K562 (cell line): ENCODE results near the gene FFAR1. TPM values are rescaled to one million over a fixed set of nuclear protein-coding genes. Genes with fewer than 3 reads are reported as not detected.

ENCODE experiments used
- AFF1 ChIP-seq, 2 experiments: fragments of 450-650 bp; IDR thresholded peaks; 2 replicates each; pipeline ENCODE4 v1.6.1; 2018; ENCODE audit warnings: mild to moderate bottlenecking in 2 of 2, low read depth in 1 of 2; ENCODE audit not compliant: partially characterized antibody in 2 of 2
- ARHGAP35 ChIP-seq: fragments of 450-650 bp; IDR thresholded peaks from 2 replicates; pipeline ENCODE4 v1.6.1; 2018; ENCODE audit not compliant: partially characterized antibody
- CC2D1A ChIP-seq: fragments of 450-650 bp; IDR thresholded peaks from 2 replicates; pipeline ENCODE4 v1.6.1; 2017; ENCODE audit warnings: mild to moderate bottlenecking
- E2F3 ChIP-seq: fragments of 250-450 bp; sonication (Bioruptor Pico); IDR thresholded peaks from 2 replicates; pipeline ENCODE4 v1.4.0; 2020; ENCODE audit warnings: mild to moderate bottlenecking
- HOMEZ ChIP-seq: fragments of 250-450 bp; sonication (Bioruptor Pico); IDR thresholded peaks from 2 replicates; pipeline ENCODE4 v1.4.0; 2020; ENCODE audit warnings: mild to moderate bottlenecking, moderate library complexity
- MCM2 ChIP-seq: fragments of 450-650 bp; IDR thresholded peaks from 2 replicates; pipeline ENCODE4 v1.6.1; 2017; ENCODE audit warnings: low read depth, mild to moderate bottlenecking
- MYBL2 ChIP-seq, 2 experiments: fragments of 450-650 bp in 1 of 2; sonication (generic) in 1 of 2; formaldehyde crosslinking in 1 of 2; IDR thresholded peaks; 2 replicates each; pipeline versions ENCODE4 v1.6.1 to v1.8.1; 2017 to 2022; ENCODE audit warnings: borderline replicate concordance in 1 of 2, inconsistent platforms in 1 of 2, low read depth in 1 of 2, mild to moderate bottlenecking in 1 of 2, missing genetic modification reagents in 1 of 2, moderate library complexity in 1 of 2
- PHB2 ChIP-seq: fragments of 450-650 bp; IDR thresholded peaks from 2 replicates; pipeline ENCODE4 v1.6.1; 2017; ENCODE audit warnings: low read depth
- POLR3A ChIP-seq: IDR thresholded peaks from 2 replicates; pipeline ENCODE4 v1.6.1; 2011; ENCODE audit warnings: borderline replicate concordance, mild to moderate bottlenecking, moderate library complexity; ENCODE audit not compliant: insufficient read length, insufficient read depth; ENCODE audit errors: extremely low read depth
- SAP30 ChIP-seq: fragments of 200-600 bp; sonication (generic); IDR thresholded peaks from 2 replicates; pipeline ENCODE4 v1.6.1; 2012; ENCODE audit warnings: borderline replicate concordance, low read depth, mild to moderate bottlenecking, moderate library complexity, low read length, control low read depth, inconsistent platforms; ENCODE audit not compliant: insufficient read depth, poor library complexity, severe bottlenecking
- SOX6 ChIP-seq: fragments of 450-650 bp; IDR thresholded peaks from 2 replicates; pipeline ENCODE4 v1.6.1; 2014; ENCODE audit warnings: mild to moderate bottlenecking
- ZHX1 ChIP-seq: fragments of 150-350 bp; conservative IDR thresholded peaks from 2 replicates; pipeline ENCODE4 v1.6.1; 2014; ENCODE audit warnings: low read length
- ZNF316 ChIP-seq: fragments of 450-650 bp; IDR thresholded peaks from 2 replicates; pipeline ENCODE4 v1.6.1; 2016
- ZNF384 ChIP-seq: IDR thresholded peaks from 2 replicates; pipeline ENCODE4 v1.6.1; 2012; ENCODE audit warnings: low read depth, low read length, improper control_type of control experiment
- ZNF436 ChIP-seq: fragments of 250-450, 450-650 bp; sonication (Bioruptor Pico); formaldehyde crosslinking; IDR thresholded peaks from 2 replicates; pipeline ENCODE4 v1.7.0; 2020; ENCODE audit warnings: mild to moderate bottlenecking
- ZNF57 ChIP-seq: fragments of 450-650 bp; formaldehyde crosslinking; IDR thresholded peaks from 2 replicates; pipeline ENCODE4 v1.4.0; 2020; ENCODE audit warnings: mild to moderate bottlenecking, moderate library complexity
- ZNF583 ChIP-seq: fragments of 250-450 bp; sonication (Bioruptor Pico); IDR thresholded peaks from 2 replicates; pipeline ENCODE4 v1.4.0; 2020
- polyA plus RNA-seq, 8 experiments: library from polyadenylated mRNA; depleted of rRNA in 4 of 8; stranded (reverse) in 5 of 8; unstranded in 3 of 8; fragments of >200 nt; fragmentation: Nextera tagmentation in 2 of 8; fragmentation: Illumina TruSeq in 1 of 8; extraction: Ambion mirVana in 2 of 8; extraction: Trizol in 1 of 8; gene quantifications; 2 replicates each; pipeline versions ENCODE4 v1.2.1 to v1.2.3, GENCODE V29; 2011 to 2014; ENCODE audit warnings: inconsistent platforms in 1 of 8, missing spikeins in 1 of 8
- total RNA-seq, 7 experiments: library from RNA; depleted of rRNA in 6 of 7; stranded (reverse); fragments of >200 nt in 6 of 7; fragmentation: Illumina TruSeq in 2 of 7; extraction: Trizol in 2 of 7; gene quantifications; 2 replicates each; pipeline versions ENCODE4 v1.2.1 to v1.2.3, GENCODE V29; 2011 to 2021; ENCODE audit warnings: low replicate concordance in 1 of 7
- TF ChIP-seq, protein P1 (sequence below): fragments of 450-650 bp; formaldehyde crosslinking; IDR thresholded peaks from 2 replicates; pipeline ENCODE4 v1.4.0; 2022; ENCODE audit warnings: missing genetic modification characterization

The FFAR1 gene
- total and polyA plus RNA-seq, 9 of the 15 experiments (the other 6 are each of a cell fraction or from before 2014, with no cell fraction given) = not detected

- no peak for TF ChIP-seq POLR3A
- TF ChIP-seq SOX6 = no peak
- TF ChIP-seq ARHGAP35 = no peak
- TF ChIP-seq E2F3 (CRISPR knock-in tag) = peak; percentile 84
- no peak for TF ChIP-seq CC2D1A
- no peak for TF ChIP-seq ZNF384
- TF ChIP-seq ZNF436 (CRISPR knock-in tag) = no peak
- TF ChIP-seq ZHX1 = no peak
- no peak for TF ChIP-seq MYBL2 (IDR thresholded peaks at IDR 0.05; ENCODE audit: low read depth)
- 0 out of 2 replicates have a peak, but pooled peaks have one; percentile 57 for TF ChIP-seq MYBL2 (CRISPR knock-in tag; IDR thresholded peaks at IDR 0.05; ENCODE audit: borderline replicate concordance)
- TF ChIP-seq ZNF57 (CRISPR knock-in tag) = no peak
- no peak for TF ChIP-seq MCM2
- no peak for TF ChIP-seq ZNF316
- TF ChIP-seq PHB2 = no peak
- TF ChIP-seq SAP30 = no peak
- TF ChIP-seq, protein P1, sequence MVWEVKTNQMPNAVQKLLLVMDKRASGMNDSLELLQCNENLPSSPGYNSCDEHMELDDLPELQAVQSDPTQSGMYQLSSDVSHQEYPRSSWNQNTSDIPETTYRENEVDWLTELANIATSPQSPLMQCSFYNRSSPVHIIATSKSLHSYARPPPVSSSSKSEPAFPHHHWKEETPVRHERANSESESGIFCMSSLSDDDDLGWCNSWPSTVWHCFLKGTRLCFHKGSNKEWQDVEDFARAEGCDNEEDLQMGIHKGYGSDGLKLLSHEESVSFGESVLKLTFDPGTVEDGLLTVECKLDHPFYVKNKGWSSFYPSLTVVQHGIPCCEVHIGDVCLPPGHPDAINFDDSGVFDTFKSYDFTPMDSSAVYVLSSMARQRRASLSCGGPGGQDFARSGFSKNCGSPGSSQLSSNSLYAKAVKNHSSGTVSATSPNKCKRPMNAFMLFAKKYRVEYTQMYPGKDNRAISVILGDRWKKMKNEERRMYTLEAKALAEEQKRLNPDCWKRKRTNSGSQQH (CRISPR knock-in tag) = peak; percentile 69; the same call in 1 of the 2 replicates
- TF ChIP-seq AFF1 (IDR thresholded peaks at IDR 0.05; ENCODE audit: low read depth in 1 of 2, partially characterized antibody in 2 of 2) = no peak
- TF ChIP-seq ZNF583 = peak; percentile 95
- TF ChIP-seq HOMEZ (CRISPR knock-in tag) = peak; percentile 47; the same call in 1 of the 2 replicates
These were observed 38.0 kb upstream of the FFAR1 start (continued) for GRCh38 chr19:35309481-35310279.
